Activated T-helper 2 cell treated with anti-CD3 and anti-CD28 coated beads, Interferon-gamma antibody, Interleukin-2, Interleukin-4, amounts not matched to agents 10 μg/mL and 5 μg/mL and 100 μg/mL, durations not matched to agents 14 hours and 24 hours and 36 hours (primary cell): ENCODE measurements around the gene KRAS. TPM values are rescaled to one million over a fixed set of nuclear protein-coding genes. Genes with fewer than 3 reads are reported as not detected.

Experiments used
- DNase-seq: peaks from one replicate; pipeline ENCODE4 v3.0.0; 2021; ENCODE audit warnings: low spot score
- H3K27ac Mint-ChIP-seq: one replicate; pipeline ENCODE4 v1.8.0; 2021; ENCODE audit warnings: mixed read lengths
- H3K27me3 Mint-ChIP-seq: one replicate; pipeline ENCODE4 v1.8.0; 2021; ENCODE audit warnings: low read depth, mixed read lengths
- H3K36me3 Mint-ChIP-seq: one replicate; pipeline ENCODE4 v1.8.0; 2021; ENCODE audit warnings: low read depth, mixed read lengths
- H3K4me1 Mint-ChIP-seq: one replicate; pipeline ENCODE4 v1.8.0; 2021; ENCODE audit warnings: low read depth, mixed read lengths
- H3K4me3 Mint-ChIP-seq: one replicate; pipeline ENCODE4 v1.8.0; 2021; ENCODE audit warnings: low read depth, mild to moderate bottlenecking, moderate library complexity, mixed read lengths
- H3K9me3 Mint-ChIP-seq: one replicate; pipeline ENCODE4 v1.8.0; 2021; ENCODE audit warnings: mixed read lengths
- intact Hi-C: fragments of 100-400 bp; cut with micrococcal nuclease; formaldehyde crosslinking; loops from one replicate; pipeline ENCODE4 v1.15.1; 2023
- total RNA-seq: library from RNA; stranded (reverse); gene quantifications from 2 replicates; pipeline ENCODE4 v1.2.3, GENCODE V29; 2022

Gene KRAS
- total RNA-seq, 1 donor from 2014 or later = 25.2 TPM

GRCh38 chr12:25208554-25208953, 42.2 kb downstream of the KRAS start:
- Mint-ChIP-seq H3K36me3 (peaks cover 39% of the 10 kb centered on the region), H3K27ac (no peak overlapping the region), H3K27me3 (no peaks in the 10 kb centered on the region), H3K4me1 (peaks cover 5% of the 10 kb centered on the region), H3K4me3 (no peak overlapping the region), H3K9me3 (no peaks in the 10 kb centered on the region)
- intact Hi-C loops = no loop called here
- no peak for DNase-seq

GRCh38 chr12:25207846-25208245, 42.9 kb downstream of the KRAS start:
- no peak overlapping the region for H3K4me3 Mint-ChIP-seq
- peaks cover 43% of the 10 kb centered on the region for H3K36me3 Mint-ChIP-seq
- peaks cover 5% of the 10 kb centered on the region for H3K4me1 Mint-ChIP-seq
- no peak overlapping the region for H3K27ac Mint-ChIP-seq
- intact Hi-C loops = no loop called here
- DNase-seq = no peak
- no peaks in the 10 kb centered on the region for H3K9me3 Mint-ChIP-seq
- no peaks in the 10 kb centered on the region for H3K27me3 Mint-ChIP-seq

- Mint-ChIP-seq H3K27me3 (no peaks in the 10 kb centered on the region), H3K9me3 (no peaks in the 10 kb centered on the region), H3K27ac (no peak overlapping the region), H3K4me1 (peaks cover 5% of the 10 kb centered on the region), H3K36me3 (peaks cover 43% of the 10 kb centered on the region), H3K4me3 (no peak overlapping the region)
- no peak for DNase-seq
- intact Hi-C loops = no loop called here
Observed at GRCh38 chr12:25207411-25207810, 43.3 kb downstream of the KRAS start.

- Mint-ChIP-seq H3K27me3 (no peaks in the 10 kb centered on the region), H3K9me3 (no peaks in the 10 kb centered on the region), H3K4me1 (peaks cover 3% of the 10 kb centered on the region), H3K27ac (no peak overlapping the region), H3K4me3 (no peak overlapping the region), H3K36me3 (peaks cover 41% of the 10 kb centered on the region)
- DNase-seq = no peak
- intact Hi-C loops = loop anchor here (5.0 kb wide), 1 partner anchor 755 kb away; the partner anchor contains the start of gene RASSF8
Observed at GRCh38 chr12:25202137-25202536, 48.6 kb downstream of the KRAS start.

GRCh38 chr12:25200703-25201102, 50.0 kb downstream of the KRAS start:
- H3K4me1 Mint-ChIP-seq = peaks cover 7% of the 10 kb centered on the region
- H3K4me3 Mint-ChIP-seq = no peak overlapping the region
- H3K27ac Mint-ChIP-seq = no peak overlapping the region
- H3K27me3 Mint-ChIP-seq = no peaks in the 10 kb centered on the region
- H3K36me3 Mint-ChIP-seq = peaks cover 33% of the 10 kb centered on the region
- DNase-seq = no peak
- intact Hi-C loops = loop anchor here (5.0 kb wide), 1 partner anchor 757 kb away; the partner anchor contains the start of gene RASSF8
- no peaks in the 10 kb centered on the region for H3K9me3 Mint-ChIP-seq

- intact Hi-C loops = loop anchor here (5.0 kb wide), 1 partner anchor 125 kb away; no protein-coding TSS in a partner anchor
- DNase-seq = no peak
- no peak overlapping the region for H3K27ac Mint-ChIP-seq
- H3K9me3 Mint-ChIP-seq = no peaks in the 10 kb centered on the region
- peaks cover 22% of the 10 kb centered on the region for H3K4me1 Mint-ChIP-seq
- H3K4me3 Mint-ChIP-seq = no peak overlapping the region
- peaks cover 3% of the 10 kb centered on the region for H3K27me3 Mint-ChIP-seq
- peaks cover 19% of the 10 kb centered on the region for H3K36me3 Mint-ChIP-seq
Observed at GRCh38 chr12:25197608-25198007, 53.1 kb downstream of the KRAS start.

GRCh38 chr12:25195056-25195971, 55.4 kb downstream of the KRAS start, which contains the start of the genes DNAI7 and ETFRF1:
DNAI7 (minus strand) TSS chr12:25195160; CDS start chr12:25195078, 82 bp downstream.
ETFRF1 (plus strand) TSS chr12:25195237; CDS start chr12:25203957, 8,720 bp downstream.
- DNase-seq = peak; percentile 92
- Mint-ChIP-seq H3K4me1 (peaks cover 22% of the 10 kb centered on the region), H3K27ac (peak within 1 kb of the TSS; percentile 94), H3K9me3 (no peaks in the 10 kb centered on the region), H3K4me3 (peak within 1 kb of the TSS; percentile 94), H3K36me3 (peaks cover 11% of the 10 kb centered on the region), H3K27me3 (peaks cover 3% of the 10 kb centered on the region)
- intact Hi-C loops = loop anchor here (2.0 to 5.0 kb wide), 3 partner anchors 55 to 145 kb away; partner anchors contain the start of gene KRAS

- peaks cover 3% of the 10 kb centered on the region for H3K27me3 Mint-ChIP-seq
- peak overlapping the region; percentile 94 for H3K4me3 Mint-ChIP-seq
- H3K9me3 Mint-ChIP-seq = no peaks in the 10 kb centered on the region
- intact Hi-C loops = loop anchor here (2.0 to 5.0 kb wide), 3 partner anchors 56 to 144 kb away; partner anchors contain the start of gene KRAS
- peak overlapping the region; percentile 94 for H3K27ac Mint-ChIP-seq
- H3K4me1 Mint-ChIP-seq = peaks cover 22% of the 10 kb centered on the region
- no peak for DNase-seq
- peaks cover 5% of the 10 kb centered on the region for H3K36me3 Mint-ChIP-seq
Observed at GRCh38 chr12:25194722-25195055, 56.0 kb downstream of the KRAS start.

GRCh38 chr12:25194214-25194613, 56.5 kb downstream of the KRAS start:
- H3K36me3 Mint-ChIP-seq = peaks cover 3% of the 10 kb centered on the region
- H3K27me3 Mint-ChIP-seq = peaks cover 3% of the 10 kb centered on the region
- peak overlapping the region; percentile 94 for H3K4me3 Mint-ChIP-seq
- peak overlapping the region; percentile 94 for H3K27ac Mint-ChIP-seq
- H3K4me1 Mint-ChIP-seq = peaks cover 22% of the 10 kb centered on the region
- intact Hi-C loops = loop anchor here (2.0 kb wide), 2 partner anchors 57 to 143 kb away; partner anchors contain the start of gene KRAS
- no peak for DNase-seq
- H3K9me3 Mint-ChIP-seq = no peaks in the 10 kb centered on the region

- peaks cover 34% of the 10 kb centered on the region for H3K4me1 Mint-ChIP-seq
- no peak for DNase-seq
- H3K4me3 Mint-ChIP-seq = no peak overlapping the region
- no peaks in the 10 kb centered on the region for H3K9me3 Mint-ChIP-seq
- no peak overlapping the region for H3K27ac Mint-ChIP-seq
- intact Hi-C loops = no loop called here
- H3K27me3 Mint-ChIP-seq = peaks cover 3% of the 10 kb centered on the region
- peaks cover 3% of the 10 kb centered on the region for H3K36me3 Mint-ChIP-seq
Observed at GRCh38 chr12:25190793-25191192, 59.9 kb downstream of the KRAS start.

GRCh38 chr12:25189656-25190055, 61.1 kb downstream of the KRAS start:
- H3K4me1 Mint-ChIP-seq = peaks cover 23% of the 10 kb centered on the region
- intact Hi-C loops = loop anchor here (5.0 kb wide), 1 partner anchor 352 kb away; no protein-coding TSS in a partner anchor
- H3K9me3 Mint-ChIP-seq = no peaks in the 10 kb centered on the region

GRCh38 chr12:25187781-25188180, 62.9 kb downstream of the KRAS start:
- intact Hi-C loops = loop anchor here (5.0 kb wide), 1 partner anchor 350 kb away; no protein-coding TSS in a partner anchor
- no peaks in the 10 kb centered on the region for H3K36me3 Mint-ChIP-seq
- H3K27me3 Mint-ChIP-seq = no peaks in the 10 kb centered on the region
- no peak for DNase-seq
- no peak overlapping the region for H3K4me3 Mint-ChIP-seq
- H3K4me1 Mint-ChIP-seq = peaks cover 22% of the 10 kb centered on the region
- no peak overlapping the region for H3K27ac Mint-ChIP-seq
- H3K9me3 Mint-ChIP-seq = no peaks in the 10 kb centered on the region

More at GRCh38 chr12:25189656-25190055, 61.1 kb downstream of the KRAS start:
- H3K27ac Mint-ChIP-seq = no peak overlapping the region
- no peak overlapping the region for H3K4me3 Mint-ChIP-seq
- no peak for DNase-seq
- H3K27me3 Mint-ChIP-seq = peaks cover 3% of the 10 kb centered on the region
- H3K36me3 Mint-ChIP-seq = no peaks in the 10 kb centered on the region
